HG03460 (cell line): Measurements from ENCODE around the gene FGD1.

ENCODE experiments used
- ATAC-seq: cut with Tn5 transposase; IDR thresholded peaks from one replicate; pipeline ENCODE4 v1.9.1; 2021; ENCODE audit not compliant: unreplicated experiment

Gene FGD1

DNA sequence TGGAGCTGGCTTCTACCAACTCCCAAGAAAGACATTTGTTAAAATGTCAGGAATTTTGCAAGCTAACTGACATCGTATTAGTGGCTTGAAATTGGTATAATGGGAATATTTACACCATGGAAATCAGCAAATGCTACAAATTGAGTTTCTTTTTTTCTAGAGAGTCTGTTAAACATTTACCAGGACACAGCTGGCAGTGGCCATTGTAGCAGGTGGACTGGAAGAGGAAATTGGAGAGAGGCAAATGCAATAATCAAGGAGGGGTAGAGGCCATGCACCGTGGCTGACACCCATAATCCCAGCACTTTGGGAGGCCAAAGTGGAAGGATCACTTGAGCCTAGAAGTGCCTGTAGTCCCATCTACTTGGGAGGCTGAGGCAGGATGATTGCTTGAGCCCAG is 88.8 kb downstream of the FGD1 start:
- no peak for ATAC-seq

DNA sequence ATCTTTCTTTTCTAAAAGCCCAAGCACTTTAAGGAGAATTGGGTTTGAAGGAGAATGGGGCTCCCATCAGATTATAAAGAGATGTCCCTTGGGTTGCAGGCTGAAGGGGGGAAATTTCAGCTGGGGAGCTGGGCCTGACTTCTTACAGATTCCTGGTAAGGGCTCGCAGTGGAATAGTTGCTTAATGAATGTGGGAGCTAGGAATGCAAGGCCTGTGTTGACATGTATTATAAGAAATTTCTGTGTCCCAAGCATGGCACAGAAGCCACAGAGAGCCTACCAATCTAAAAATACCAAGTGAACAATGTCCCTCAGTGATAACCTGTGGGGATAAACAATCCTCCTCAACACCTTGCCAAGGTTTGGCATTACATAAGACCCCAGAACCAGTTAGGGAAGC is 98.9 kb downstream of the FGD1 start:
- ATAC-seq = no peak
